HG02884 (cell line): ENCODE data around the gene TBL1XR1.

Experiments used
- ATAC-seq: cut with Tn5 transposase; IDR thresholded peaks from one replicate; pipeline ENCODE4 v1.9.1; 2021; ENCODE audit warnings: mild to moderate bottlenecking, moderate library complexity; ENCODE audit not compliant: unreplicated experiment

The TBL1XR1 gene

DNA sequence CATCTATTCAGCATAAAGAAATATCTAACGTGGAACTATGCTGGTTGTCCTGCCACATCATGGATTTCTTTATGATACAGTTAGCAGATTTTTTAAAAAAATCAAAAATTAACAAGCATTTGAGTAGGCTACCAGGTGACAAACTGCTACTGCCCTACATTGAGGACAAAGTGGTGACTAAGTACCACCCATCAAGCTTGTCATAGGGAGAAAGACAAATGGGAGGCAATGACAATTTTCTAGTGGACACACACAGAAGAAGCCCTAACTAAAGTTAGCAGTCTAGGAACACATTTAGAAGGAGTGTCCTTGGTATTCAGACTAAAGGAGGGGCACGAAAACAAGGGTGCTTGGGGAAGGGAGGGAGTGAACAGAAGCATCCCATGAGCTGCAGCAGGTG is 131.2 kb downstream of the TBL1XR1 start:
- no peak for ATAC-seq

DNA sequence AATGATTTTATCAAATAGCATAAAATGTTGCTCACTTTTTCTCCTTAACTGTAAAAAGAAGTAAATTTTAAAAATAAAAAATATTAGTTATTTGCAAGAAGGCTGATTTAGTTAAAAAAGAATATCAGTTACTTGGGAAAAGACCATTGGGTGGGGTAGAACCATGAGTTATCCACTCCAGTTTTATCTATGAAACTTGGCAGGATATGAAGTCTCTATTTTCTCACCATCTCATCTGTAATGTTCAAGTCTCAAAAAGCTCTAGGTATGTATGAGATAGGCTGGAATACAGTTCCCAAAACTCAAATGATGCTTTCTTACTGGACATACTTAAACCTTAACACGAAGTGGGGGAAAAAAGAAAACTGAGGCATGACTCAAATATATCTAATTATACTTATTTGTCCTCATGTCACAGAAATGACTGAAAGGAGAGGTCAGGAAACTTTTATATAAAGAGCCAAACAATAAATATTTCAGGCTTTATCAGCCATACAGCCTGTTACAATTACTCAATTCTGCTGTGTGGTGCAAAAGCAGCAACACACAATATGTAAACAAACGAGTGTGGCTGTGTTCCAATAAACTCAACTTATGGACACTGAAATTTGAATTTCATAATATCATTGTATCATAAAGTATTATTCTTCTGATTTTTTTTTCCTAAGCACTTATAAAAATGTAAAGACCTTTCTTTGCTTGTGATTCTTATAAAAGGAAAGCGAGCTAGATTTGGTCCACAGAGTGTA is 131.8 kb downstream of the TBL1XR1 start:
- no peak for ATAC-seq

DNA sequence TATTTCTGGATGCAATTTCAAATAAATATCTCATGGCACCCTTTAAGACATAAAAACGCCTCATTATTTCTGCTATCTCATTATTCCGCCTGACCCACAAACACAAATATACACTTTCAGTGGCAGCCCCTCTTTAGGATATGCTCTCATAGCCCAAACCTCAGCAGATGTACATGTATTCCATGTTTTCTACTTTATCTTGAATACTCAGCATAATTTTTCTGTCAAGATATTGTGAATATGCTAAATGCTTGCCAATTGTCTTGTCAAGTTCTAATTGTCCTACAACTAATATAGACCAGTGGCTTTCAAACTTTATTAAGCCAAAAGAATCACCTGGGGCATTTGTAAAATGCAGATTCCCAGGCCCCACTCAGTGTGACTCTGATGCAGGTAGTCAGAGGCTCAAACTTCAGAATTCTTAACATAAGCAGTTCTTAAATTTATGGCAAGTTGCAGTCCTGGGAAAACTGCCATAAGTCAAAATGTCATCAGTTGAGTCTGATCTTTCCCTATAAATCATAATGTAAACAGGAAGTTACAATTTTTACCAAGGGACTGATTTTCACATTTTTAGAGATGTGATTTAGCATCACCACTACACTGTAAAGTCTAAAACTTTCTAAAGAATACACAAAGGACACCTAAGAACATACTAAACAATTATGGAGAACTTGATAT is 135.1 kb downstream of the TBL1XR1 start:
- ATAC-seq: no peak

DNA sequence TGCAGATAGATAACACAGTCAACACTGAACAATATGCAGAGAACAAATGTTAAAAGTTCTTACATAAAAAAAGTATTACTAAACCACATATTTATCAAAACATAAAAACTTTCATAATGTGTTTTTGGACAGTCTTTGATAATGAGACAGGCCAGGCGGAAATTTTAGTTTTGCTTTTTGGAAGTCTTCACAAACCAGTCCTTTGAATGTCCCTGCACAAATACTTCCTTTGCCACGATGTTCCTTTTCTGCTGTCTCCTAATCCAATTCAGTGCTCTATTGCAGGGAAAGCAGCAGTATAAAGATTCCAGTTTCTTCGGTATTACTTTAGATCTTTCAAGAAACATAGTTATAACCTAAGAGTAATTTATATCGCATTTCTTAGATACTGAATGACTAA is 135.9 kb downstream of the TBL1XR1 start:
- no peak for ATAC-seq

DNA sequence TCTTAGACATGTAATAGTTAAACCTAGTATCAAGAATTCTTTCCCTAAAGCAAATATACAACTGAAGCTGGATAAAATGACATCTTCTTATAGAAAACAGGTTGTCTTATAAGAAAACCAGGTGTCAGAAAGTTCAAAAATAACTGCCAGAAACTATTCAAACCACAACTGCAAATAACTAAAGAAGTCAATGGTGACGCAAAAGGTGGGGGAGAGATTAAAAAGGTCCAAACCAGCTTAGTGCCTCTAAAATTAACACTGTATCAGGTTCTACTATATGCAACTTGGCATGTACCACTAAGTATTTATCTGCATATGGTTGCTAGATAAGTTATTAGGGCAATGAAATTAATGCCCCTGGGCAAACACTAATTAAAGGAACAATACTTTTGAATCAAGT is 136.8 kb downstream of the TBL1XR1 start:
- no peak for ATAC-seq

DNA sequence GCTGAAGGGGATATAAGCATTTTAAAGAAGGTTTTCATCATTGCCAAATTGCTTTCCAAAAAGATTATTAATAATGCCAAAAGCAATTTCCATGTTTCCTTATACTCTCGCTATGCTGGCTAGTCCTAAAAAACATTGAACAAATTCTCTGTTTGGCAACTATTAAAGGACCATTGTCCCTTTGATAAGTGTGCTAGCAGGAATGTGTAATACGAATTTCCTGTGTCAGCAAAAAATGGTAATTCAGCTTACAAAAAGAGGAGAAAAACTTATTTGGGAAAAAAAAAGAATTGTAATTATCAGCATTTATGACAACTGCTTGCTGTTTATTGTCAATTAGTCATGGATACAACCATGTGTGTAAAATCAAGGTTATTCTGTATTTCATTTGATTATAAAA is 138.6 kb downstream of the TBL1XR1 start:
- ATAC-seq: no peak

DNA sequence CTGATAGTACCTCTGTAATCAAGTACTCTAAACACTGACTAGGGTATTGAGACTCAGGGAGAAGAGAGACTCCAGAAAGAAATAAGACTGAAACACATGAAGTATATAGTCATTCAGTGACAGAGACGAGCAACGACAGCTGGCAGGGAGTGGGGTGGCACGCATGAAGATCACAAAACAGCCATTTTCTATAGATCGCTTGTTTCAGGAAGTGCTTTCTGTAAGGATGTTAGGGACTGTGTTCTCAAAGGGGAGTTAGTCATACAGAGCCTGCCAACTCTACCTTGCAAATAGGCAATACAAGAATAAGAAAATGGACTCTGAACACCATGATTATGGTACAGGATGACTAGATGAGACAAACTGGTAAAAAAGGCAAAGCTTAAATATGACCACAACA is 139.5 kb downstream of the TBL1XR1 start:
- ATAC-seq: peak; percentile 95

DNA sequence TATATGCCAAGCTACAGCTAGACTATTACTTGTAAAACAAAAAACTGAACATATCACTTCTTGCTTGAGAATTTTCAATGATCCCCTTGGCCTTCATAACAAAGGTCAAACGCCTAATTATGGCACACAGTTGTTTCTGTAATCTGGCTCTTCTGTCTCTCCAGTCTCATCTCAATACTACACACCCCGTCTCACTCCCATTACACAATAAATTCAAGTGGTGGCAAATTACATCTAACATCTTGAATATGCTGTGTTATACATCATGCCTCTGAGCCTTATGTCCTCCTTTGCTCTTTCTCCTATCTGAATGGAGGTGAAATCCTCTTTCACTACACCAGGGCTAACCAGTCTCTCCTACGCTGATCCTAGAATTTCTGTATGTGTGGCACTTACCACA is 140.4 kb downstream of the TBL1XR1 start:
- ATAC-seq: no peak

DNA sequence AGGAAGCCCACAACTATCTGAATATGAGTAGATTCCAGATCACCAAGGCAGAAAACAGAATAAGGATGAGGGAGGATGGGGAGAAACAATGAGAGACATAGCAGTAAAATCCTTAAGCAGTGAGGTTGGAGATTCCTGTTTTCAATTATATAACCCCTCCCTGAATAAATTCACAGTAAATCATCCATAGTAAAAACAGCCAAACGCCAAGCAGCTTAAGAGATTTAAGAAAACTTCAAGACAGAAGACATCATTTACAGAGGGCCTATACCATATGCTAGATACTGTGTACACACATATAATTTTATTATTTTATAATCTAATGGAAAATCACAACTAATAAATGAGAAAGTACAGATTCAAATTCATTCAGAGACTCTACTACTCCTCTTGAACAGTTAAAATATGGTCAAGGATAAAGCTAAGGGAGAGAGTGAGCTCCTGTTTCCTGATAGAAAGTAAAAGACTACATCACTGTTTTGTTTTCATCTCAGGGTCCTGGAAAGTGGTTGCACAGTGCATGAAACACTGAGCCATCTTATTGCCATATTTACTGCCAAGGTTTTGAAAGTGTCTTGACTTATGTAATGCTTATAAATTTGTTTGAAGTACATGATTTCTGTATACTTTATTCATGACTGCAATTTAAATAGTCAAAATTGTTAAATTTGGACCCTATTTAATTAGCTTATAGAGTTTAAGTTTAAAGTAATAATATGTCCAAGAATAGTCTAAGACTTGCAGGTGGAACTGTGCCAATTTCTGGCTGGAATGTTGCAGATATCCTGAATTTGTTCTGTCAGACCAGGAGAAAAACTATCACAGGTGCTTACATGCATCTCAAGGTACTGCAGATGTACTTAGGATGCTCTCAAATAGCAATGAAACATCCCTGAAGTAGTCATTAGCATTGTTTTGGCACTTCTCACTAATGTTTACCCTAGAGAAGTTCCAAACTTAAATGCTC is 141.4 kb downstream of the TBL1XR1 start:
- no peak for ATAC-seq

DNA sequence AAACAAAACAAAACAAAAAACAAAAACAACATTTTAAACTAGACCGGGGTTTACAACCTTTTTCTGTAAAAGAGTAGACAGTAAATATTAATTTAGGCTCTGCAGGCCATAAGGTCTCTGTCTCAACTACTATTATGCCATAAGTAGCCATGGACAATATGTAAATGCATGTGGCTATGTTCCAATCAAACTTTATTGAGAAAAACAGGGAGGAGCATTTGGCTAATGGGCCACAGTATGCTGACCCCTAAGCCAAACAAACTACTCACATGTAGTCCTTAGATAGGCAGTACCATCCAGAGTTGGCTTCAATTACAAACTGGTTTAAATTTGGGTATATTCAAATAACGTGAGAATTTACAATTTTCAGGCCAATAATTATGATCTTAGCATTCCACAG is 144.2 kb downstream of the TBL1XR1 start:
- no peak for ATAC-seq

DNA sequence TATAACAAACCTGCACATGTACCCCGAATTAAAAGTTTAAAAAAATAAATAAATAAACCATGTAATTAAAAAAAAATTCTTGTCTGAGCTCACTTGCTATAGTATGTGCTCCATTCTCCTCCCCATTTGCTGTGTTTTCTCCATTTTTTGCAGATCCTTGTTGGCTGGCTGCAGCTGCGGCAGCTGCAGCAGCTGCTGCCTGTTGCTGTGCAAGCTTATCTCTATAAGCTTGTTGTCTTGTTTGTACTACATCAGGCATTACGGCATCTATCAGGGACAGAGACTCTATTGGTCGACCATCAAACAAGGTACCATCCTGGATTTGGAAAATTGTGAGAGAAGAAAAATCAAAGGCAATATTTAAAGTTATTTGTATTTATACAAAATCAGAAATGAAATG is 145.9 kb downstream of the TBL1XR1 start:
- no peak for ATAC-seq

DNA sequence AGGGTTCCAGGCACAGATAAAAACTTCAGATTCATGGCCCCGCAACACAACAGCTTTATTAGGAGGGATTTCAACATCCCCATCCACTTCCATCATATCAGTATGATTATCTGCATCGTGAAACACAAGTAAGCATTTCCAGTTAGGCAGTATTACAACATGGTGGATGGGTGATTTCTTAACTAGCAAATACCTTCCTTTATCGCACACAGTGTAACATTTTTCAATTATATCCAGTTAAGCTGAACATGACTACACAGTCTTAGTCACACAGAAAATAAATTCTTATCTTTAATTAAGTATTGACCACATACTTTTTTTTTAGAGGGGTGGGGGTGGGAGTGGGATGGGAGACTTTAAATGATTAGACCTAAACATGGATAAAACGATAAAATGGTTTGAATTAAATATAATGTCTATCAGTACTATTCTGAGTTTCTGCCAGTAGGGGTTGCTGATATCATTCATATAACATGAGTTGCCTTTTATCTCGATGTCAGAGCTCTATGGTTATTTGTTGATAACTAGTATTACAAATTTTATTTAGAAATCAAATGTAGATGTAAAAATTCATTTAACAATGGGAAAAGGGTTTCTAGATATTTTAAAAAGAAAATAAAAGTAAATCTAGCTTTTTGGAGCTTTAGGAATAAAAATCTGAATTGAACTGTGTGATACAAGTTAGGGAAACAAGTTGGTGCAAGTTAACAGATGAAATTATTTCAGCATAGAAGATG is 146.6 kb downstream of the TBL1XR1 start:
- ATAC-seq: peak; percentile 65

DNA sequence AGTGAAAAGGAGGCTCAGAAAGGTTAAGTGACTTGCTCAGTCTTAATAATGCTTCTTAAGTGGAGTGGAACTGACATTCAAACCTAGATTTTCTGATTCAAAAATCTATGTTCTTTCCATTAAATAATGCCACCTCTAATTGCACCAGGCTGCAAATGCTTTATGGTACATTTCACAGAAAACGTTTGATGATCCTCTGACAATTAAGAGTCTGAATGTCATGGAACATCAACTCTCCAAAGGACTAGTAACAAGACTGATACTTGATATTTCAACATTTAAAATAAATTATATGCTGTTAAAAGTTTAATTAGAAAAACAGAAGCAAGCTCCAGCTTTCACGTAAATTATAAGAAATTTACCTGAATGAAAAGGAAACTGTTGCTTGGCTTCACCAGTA is 151.5 kb downstream of the TBL1XR1 start:
- no peak for ATAC-seq

DNA sequence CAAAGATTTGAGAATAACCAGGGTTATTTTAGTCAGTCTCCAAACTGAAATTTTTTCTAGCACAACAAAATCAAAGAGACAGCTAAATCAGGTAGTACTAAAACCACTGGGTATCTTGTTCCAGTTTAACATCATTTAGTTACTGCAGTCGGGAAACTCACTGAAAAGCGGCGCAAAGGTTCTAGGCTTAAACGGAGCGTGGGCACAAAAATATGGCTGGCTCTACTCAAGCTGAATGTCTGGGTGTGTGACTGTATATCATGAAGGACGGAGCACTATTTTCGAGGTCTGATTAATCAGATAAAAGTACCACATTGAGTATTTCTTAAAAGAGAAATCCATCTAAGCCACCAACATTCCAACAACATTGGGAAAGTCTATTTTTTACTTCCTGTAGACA is 152.1 kb downstream of the TBL1XR1 start:
- ATAC-seq: no peak

DNA sequence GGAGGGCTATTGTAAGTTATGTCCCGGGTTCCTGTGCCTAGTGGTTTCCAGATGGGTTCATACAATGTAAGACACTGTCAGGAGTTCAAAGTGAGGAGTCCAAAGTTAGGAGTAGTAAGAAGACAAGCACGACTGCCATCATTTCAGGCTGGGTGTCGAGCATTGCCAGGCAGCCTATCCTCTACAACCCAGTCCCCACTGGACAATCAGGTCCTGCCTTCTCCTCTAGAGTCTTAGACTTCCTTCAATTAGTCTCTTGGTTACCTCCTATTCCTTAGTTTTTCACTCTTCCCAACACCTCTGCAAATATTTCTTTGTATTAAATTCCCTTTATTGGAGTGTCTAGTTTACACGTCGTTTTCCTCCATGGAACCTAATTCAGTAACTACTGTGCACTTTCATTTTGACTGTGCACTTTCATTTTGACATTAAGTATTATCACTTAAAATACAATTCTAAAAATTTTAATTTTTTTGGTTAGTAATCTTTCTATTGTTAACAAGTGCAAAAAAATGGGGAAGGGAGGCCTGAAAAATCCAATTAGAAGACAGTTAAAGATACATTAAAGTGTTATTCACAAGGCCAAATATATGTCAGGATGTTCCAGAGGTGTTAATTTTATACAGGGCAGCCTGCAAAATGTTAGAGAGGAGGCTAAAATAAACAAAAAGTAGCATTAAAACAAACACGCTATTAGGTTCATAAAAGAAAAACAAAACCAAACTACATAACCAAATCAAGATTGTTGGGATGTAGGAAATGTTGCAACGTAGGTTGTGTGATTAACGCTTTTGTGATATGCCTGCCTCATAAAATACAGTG is 155.3 kb downstream of the TBL1XR1 start:
- ATAC-seq: peak; percentile 71

DNA sequence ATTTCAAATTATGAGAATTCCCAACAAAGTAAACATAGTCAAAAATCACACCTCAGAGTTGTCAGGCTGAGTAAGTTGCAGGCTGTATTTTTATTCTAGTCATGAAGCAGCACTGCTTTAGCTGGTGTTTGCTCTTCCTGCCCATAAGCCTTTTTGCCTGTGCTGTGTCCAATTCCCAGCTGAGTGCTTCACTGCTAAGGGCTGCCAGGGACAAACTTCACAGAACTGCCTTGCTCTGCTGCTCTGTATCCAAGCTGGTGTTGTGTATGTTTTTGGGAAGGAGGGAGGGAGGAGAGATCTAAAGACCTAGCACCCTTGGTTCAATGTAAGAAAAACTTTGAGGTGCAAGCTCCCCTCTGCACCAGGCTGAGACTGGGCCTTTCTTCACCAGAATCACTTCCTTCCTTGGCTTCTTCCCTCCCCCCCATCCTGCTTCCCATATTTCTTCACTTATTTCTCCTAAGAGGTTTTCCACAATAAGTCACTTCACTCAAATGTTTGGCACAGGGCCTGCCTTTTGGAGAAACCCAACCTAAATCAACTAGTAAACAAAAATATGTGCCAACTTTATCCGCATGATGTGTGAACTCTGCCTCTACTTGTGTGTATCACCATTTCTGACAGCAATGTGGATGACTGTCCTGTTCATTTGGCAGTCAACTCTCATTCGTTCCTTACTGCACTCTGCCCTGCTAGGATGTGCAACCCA is 156.1 kb downstream of the TBL1XR1 start:
- peak; percentile 2 for ATAC-seq

DNA sequence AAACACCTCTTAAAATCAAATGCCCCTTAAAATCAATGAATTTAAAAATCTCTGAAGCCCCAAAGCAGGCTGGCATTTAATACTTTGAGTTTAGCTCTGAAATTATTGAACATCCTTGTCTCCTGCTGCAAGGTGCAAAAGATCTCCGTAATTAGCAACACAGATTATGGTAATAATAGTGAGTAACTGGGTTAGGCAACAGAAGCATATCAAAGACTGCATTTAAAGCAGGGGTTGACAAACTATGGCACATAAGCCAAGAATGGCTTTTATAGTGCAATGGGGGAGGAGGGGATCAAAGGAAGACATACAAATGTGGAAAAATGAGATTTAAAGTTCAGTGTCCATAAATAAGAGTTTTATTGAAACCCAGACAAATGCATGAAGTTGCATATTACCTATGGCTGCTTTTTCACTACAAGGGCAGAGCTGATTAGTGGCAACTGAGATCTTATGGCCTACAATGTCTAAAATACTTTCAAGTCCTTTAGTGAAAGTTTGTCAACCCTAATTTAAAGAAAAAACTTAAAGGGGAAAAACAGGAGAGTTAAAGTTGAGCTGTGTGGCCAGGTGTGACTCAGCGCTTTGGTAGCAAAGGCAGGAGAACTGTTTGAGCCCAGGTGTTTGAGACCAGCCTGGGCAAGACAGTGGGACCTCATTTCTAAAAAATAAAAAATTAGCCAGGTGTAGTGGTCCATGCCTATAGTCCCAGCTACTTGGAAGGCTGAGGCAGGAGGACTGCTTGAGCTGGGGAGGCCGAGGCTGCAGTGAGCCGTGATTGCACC is 157.6 kb downstream of the TBL1XR1 start:
- ATAC-seq: no peak

DNA sequence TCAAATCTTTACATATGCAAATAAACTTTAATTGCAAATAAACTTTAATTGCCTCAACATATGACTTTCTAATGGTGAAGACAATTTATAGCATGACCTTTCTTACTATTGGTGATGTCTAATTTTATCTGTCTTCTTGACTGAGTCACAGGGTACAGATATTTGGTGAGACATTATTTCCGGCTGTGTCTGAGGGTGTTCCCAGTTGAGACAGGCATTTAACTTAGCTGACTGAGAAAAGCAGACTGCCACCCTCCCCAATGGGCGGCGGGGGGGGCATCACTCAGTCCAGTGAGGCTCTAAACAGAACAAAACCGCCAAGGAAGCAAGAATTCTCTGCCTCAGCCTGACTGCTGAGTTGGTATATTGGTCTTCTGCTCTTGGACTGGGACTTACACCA is 160.0 kb downstream of the TBL1XR1 start:
- ATAC-seq: no peak

DNA sequence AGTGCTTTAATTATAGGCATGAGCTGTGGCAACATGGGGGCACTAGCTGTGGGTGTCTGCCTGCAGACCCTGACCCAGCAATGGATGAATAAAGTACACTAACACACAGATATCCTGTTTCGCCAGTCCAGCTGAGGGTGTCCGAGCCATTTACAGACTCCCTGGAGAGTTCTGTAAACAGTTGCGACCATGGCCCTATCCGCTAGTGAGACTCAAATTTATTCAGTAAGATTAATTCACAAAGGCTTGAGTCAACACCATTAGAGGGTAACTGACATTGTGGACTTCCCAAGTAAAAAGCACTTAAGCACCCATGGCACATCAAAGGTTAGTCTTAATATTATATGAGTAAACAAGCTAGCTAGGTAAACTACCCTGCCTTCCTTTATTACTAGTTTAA is 161.6 kb downstream of the TBL1XR1 start:
- ATAC-seq: no peak
